GM19035 (cell line): ENCODE data around the gene PLCB4.

Experiments
- ATAC-seq: cut with Tn5 transposase; IDR thresholded peaks from one replicate; pipeline ENCODE4 v1.9.1; 2021; ENCODE audit not compliant: unreplicated experiment

Gene PLCB4

DNA sequence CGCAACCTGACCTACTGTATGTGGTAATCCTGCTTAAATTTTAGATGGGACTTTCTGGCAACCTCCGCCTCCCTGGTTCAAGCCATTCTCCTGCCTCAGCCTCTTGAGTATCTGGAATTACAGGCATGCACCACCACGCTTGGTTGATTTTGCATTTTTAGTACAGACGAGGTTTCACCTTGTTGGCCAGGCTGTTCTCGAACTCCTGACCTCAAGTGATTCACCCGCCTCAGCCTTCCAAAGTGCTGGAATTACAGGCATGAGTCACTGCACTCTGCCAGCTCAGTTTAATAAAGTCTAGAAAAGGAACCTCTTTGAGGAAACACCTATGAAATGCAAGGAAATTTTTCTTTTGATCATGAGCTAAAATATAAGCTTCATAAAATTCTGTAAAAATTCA, 9.0 kb upstream of the PLCB4 start:
- ATAC-seq = no peak

DNA sequence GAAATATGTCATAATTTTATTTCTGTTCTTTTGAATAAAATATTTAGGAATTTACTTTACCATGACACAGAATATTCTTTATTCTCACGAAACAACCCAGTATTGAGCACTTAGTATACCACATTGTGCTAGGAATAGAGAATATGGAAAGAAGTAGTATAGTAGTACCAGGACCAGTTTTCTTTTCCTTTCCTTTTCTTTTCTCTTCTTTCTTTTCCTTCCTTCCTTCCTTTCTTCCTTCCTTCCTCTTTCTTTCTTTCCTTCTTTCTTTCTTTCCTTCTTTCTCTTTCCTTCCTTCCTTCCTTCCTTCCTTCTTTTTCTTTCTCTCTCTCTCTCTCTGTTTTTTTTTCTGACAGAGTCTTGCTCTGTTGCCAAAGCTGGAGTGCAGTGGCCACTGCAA, 7.5 kb upstream of the PLCB4 start:
- ATAC-seq = no peak

DNA sequence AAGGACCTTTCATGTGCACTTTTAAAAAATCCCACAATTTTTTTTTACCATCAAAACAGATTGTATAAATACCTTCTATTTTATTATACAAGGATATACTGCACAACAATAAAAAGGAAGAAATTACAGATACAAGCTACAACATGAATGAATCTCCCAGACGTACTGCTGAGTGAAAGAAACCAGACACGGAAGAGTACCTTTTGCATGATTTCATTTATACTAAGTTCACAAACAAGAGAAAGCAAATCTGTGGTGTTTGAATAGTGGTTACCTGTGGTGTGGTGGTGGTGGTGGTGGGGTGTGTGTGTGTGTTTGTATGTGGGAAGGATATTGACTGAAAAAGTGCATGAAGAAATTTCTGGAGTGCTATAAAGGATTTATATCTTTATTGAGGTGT, 6.8 kb upstream of the PLCB4 start:
- ATAC-seq = no peak

DNA sequence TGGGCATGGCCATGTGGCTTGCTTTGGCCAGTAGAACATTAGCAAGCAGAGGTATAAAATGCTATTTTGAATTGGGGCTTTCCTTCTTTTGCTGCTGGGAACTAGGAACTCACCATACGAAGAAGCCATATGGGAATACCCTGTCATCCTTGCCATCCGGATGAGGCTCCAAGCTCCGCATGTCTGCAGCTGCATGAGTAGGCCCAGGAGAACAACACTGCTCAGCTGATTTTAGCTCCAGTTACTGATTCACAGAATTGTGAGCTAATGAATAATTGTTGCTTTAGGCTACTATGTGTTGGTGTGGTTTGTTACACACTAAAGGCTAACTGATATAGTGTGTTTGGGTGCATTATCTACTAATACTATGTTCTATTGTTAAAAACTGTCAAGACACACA, 2.7 kb upstream of the PLCB4 start:
- ATAC-seq = no peak

DNA sequence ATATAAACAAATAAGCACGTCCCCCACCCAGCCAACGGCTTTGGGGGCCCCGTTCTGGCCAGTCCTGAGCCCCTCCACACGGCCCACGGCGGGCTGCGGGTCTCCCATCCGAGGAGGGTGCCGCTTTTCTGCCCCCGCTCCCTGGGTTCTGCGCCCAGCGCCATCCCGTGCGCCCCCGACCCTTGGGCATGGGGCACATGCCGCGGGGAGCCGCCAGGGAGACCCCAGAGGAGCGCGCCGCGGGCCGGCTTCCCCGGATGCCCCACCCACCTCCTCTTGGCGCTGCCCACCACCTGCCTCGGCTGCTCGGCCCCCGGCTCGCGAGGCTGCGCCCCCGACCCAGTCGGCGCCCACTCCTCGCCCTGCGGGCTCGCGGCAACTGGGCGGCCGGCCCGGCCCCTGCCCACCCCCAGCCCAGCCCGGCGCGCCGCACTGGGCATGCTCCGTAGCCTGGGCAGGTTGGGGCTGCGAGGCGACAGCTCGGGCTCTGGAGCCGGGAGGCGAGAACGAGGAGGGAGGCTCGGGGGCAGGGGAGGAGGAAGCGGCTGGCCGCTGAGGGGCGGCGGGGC, 570 bp upstream of the PLCB4 start:
- ATAC-seq = no peak

DNA sequence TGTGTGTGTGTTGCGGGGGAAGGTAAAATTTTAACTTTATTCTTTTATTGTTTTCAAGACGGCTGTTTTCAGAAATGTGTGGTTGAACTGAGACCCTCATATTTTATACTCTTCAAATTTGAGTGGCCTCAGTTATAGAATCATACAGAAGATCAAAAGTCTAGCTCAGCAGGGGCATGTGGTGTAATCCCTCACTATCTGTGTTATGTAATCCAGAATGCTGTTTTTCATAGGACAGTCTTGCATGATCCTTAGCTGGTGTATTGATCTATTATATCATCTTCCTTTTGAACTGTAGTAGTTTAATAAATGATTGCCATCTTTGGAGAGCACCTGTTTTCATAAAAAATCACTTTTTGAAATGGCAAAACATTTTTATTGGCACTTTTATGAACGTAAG, 1.4 kb downstream of the PLCB4 start:
- ATAC-seq = no peak

DNA sequence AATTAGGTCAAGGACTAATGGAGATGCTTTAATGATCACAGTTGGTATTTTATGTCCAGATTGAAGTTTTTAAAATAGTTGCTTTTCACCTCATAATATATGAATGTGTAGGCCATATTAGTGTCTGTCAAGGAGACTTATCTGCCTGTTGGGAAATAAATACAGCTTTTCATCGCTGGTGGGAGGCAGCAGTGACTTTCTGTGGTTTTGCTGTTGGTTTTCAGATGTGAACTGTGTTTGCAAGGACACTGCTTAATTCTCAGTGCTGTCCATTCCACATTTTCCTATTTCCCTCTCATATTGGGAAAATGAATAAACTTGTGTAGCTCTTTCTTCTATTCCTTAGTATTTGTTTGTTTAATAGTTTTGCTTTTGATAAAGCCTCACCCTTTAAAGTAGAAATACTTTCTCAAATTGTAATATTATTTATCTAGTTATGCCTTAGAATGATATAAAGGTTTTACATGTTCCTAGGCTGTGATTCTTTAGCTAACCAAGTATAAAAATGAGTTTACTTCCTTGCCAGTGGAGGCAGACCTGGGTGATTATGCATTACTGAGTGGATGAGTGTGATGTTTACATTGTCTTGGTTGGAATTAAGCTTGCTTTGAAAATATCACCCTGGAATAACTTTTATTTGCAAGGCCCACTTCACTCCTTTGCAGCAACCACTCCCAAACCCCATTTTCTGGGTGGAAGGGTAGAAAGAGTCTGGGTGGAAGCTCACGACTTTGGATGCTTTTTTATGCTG, 3.3 kb downstream of the PLCB4 start:
- ATAC-seq = no peak

DNA sequence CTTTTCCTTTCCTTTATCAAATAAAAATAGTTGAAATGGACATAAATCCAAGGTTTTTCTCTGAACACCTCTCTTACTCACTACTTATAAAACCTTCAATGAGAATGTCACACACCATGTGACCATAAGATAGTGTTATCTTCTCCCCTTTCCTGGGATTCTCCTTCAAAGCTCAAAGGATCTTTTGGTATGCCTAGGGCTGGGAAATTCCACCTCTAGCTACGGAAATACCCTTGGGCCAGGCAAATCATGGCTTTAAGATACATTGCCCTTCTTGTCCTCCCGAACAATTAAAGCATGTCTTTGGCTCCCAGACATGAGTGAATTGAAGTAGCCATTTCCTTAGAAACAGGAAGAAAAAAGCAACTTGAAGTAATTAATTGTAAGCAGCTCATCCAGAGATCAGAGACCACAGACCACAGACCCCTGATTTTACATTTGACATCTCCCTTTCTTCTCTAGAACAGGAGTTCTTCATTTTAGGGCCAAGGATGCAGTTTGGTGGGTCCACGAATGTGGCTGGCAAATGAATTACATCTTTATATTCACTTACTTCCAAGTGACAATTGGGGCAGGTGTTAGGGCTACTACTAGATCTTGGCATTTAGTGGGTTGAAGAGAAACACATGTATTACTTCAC, 4.1 kb downstream of the PLCB4 start:
- ATAC-seq = no peak

DNA sequence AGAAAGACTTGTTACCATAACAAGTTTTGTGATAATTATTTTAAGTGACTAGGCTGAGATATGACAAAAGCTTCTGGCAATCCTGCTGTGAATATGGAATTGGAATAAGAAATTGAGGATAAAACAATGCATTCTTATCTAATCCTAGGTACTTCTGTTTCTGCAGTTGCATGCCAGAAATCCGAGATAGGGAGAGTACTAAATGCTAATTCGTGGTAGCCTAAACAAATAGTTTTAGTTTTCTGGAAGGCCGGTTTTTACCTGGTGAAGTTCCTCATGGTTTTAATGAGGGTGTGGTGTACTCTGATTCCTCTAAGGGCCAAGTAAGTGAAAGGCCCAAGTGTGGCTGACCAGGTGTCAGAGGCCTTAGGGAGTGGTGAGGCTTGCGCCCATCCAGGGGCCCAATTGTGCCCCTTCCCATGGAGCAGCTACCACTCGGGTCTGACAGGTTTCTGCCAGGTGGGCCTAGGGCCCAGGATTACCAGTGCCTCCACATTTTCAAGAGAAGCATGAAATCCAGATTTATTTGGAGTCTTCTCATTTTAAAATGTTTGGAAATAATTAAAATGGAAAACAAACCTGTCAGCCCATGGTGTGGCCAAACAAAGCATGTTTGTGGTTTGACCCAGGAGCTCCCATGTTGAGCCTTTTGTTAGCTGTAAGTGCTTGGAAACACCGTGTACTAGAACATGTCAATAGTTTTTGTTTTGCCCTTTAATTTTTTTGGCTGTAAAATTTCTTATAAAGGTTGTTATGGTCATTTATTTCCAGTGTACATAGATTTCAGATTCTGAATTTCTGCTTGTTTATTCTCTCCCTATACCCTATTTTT, 6.6 kb downstream of the PLCB4 start:
- no peak for ATAC-seq

DNA sequence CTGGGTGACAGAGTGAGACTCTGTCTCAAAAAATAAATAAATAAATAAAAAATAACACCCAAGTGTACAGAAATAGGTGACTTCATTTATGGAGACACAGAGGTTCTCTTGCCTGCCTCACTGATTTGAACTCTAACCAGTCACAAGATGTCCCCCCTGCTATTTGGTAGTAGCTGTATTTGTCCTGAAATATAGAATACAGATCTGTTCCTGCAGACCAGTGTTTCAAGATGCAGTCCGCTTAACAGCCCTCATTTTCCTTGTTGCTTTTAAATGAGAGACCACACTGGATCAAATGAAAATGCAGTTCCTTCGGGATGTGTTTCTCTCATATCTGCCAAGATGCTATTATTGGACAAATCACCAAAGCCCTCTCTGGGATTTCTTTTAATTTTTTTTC, 7.6 kb downstream of the PLCB4 start:
- ATAC-seq = no peak

DNA sequence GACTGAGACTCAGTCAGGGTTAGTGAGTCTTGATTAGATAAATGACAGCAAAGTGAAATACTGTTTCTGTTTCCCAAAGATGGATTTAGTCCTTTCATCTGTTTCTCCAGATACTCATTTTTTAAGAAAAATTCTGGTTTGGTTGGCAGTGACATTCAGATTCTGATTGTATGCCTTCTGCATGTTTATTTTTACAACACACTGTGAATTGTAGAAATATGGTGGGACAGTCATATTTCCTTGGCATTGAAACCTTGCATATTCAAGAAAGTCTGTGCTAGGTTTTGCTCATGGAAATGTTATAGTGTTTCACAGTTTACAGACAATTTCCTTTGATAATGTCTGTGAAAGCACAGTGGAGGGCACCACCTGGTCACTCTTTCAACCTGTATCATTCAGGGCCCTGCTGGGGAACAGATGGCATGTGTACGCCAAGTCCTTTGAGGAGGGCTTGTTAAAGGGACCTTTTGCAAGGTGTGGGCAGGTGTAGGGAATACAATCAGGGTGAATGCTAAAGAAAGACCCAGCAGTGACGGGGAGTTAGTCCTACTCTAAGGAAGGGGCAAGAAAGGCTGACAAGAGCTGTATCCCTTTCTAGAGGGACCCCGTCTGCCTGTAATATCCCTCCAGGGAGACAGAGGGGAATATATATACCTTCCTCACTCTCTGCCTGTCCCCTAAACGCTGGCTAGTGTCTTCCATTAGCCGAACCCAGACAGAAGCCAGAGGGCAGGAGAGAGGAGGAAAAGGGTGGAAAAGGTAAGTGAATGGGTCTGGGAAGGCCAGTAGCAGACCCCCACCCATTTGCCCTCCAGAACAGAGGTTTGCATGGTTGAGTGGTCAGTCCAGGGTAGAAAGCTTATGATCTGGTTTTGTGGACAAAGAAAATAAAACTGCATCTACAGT, 10.2 kb downstream of the PLCB4 start:
- ATAC-seq = no peak

DNA sequence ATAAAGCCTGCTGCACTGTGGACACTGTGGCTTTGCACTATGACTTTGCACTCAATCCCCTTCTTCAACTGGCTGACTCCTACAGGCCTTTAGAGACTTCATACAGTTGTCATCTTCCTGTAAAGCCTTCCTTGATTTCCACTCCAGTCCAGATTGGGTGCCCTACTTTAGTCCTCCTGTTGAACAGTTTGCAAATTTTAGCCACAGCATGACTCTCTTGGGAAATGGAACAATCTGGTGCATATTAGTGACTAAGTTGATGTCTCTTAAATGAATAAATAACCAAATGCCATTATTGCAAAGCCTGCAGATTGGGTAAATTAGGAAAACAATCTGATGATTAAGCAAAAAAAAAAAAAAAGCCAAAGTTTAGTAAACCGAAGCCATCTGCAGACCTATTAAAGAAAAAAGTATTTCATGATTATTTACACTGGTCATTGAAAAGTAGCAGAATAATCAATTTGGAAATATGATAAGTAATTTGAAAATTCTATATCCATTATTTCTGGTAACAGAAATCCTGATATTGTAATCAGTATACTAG, 12.6 kb downstream of the PLCB4 start:
- no peak for ATAC-seq

DNA sequence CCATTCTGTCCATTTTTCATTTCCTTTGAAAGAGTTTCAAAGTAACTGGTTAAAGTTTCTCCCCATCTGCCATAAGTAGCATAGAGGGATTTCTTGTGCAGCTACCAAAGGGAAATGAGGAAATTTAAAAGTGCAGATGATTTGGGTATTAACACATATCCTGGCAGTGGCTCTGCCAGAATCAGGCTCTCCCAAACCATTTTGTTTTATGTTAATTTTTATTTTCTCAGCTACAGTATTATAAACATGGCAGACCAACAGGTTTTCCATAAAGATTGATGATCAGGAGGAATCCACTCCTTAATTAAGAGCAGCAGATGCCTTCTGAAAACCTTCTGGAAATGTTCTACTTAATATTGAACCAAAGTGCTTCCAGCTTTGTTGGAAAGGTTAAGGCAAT, 13.9 kb downstream of the PLCB4 start:
- no peak for ATAC-seq

DNA sequence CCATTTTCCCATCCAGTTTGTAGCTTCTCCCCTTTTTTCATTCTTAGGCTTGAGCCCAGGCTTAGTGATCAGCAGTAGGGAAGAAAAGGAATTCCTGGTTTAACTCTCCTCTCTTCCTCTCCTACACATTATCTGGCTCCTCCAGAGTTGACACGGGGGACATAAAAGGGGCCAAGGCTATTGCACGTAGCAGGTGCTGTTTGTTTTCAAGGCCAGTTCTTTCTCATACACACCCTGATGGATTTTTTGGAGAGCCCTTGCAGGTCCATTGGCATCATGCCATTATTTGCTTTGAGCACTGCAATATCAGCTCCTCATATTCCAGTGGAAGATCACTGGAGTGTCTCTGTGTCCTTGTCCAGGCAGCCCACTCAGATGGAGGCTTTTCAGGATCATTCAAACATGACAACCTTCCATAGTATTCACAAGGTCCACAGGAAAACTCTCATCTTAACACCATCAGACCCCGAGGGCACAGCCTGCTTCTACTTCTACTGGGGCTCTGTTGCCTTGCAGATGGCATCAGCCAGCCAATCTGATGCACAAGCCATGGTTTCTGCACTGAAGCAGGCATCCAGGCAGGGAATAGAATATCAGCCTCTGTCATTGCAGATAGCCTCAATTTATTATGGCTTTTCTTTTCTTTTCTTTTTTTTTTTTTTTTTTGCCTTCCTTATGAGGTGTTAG, 18.8 kb downstream of the PLCB4 start:
- no peak for ATAC-seq

DNA sequence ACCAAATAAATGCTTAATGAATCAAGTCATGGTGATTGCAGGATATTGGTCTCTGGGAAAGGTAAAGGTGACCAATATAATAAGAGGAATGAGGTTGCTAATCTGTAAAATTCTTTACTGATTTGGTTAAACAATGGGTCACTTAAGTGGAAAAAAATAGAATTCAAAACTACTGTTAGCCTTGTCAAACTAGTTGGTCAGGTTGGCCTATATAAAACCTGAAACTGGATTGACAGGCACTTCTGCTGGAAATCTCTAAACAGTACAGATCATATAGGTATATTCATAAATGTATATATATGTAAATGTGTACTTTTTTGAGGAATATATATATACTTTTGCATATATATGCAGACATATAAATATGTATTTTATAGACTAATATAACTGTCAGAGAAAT, 19.7 kb downstream of the PLCB4 start:
- no peak for ATAC-seq

DNA sequence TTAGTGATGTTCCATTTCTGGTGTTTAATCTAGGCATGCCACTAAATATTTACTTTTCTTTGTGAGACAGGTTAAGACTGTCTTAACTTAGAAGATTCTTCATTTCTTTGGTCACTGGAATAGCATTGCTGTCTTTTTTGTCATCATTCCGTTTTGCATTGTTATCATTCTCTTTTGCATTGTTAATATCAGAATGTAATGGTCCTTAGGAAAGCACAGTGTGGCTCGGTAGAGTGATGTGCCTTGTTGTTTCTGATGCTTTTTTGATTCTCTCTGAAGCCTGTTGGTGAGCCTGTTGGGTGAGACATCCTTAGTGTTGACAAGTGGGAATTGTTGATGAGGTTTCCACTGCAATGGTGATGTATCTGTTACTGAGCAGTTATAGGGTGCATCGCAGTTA, 23.2 kb downstream of the PLCB4 start:
- ATAC-seq = no peak

DNA sequence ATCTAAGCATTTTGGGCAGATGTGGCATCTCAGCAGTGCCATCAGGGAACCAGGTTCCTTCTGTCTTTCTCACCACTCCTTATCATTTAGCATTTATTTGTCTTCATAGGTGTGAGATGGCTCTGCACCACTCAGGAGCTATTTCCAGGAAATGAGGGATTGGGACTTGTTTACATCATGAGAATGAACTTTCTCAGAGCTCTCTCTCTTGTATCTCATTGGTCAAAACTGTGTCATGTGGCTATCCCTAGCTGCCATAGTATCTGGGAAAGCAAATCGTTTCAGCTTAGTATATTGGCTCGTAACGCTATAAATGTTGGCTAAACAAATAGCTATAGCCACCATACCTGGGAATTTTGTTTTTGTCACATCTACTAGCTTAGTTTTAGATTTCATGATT, 23.8 kb downstream of the PLCB4 start:
- no peak for ATAC-seq

DNA sequence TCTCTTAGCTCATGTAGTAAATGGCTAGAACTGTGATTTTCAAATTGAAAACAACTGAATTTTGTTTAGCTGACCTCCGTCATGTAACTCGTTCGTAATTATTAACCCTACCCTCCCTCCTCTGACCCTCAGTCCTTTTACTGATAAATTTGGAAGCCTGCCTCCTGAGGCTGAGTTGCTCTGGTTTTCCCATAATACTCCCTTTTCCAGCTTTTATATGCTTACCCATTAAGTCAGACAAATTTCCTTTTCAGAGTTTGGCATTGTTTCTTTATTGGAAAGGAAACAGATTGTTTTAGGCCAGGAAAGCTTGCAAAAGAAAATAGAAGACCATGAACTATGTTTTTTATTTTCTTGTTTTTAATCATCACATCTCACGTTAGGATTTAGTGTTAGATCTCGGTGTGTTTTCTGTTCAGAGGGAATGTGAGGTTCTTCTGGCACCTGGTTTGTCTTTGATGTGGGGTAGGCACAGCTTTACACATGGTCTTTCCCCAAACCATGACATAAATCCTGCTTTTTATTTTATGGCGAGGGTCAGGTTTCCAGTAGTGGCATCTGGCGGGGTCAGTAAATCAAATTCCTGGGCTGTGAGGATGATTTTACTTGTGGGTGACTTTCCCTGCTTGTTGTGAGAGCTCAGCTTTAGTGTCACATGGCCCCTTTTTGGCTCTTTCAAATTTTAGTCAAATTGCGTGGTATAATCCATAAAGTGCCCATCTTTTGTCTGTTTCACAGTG, 24.5 kb downstream of the PLCB4 start:
- ATAC-seq = no peak

DNA sequence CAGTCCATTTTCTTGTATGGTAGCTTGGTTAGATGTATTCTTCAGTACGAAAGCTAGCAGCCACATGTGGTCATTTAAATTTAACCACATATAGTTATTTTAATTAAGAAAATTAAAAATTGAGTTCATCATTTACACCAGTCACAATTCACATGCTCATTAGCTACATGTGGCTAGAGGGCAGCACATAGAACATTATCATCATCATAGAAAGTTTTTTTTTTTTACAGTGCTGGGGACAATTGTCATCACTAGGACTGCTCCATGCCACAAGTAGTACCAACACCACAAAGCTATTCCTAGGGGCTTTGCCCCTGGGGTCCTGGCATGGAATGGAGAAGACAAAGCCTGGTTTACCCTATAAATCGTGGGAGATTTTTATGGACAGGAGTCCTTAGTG, 30.5 kb downstream of the PLCB4 start:
- ATAC-seq = no peak
